ENCODE results near the gene ERMARD.

Gene ERMARD

GRCh38 chr6:169802790-169803189 is 51.4 kb downstream of the ERMARD start:
- no peak for DNase-seq (ENCODE audit: low spot score)

GRCh38 chr6:169803271-169803811 is 51.9 kb downstream of the ERMARD start:
- DNase-seq (ENCODE audit: low spot score): no peak

DNA sequence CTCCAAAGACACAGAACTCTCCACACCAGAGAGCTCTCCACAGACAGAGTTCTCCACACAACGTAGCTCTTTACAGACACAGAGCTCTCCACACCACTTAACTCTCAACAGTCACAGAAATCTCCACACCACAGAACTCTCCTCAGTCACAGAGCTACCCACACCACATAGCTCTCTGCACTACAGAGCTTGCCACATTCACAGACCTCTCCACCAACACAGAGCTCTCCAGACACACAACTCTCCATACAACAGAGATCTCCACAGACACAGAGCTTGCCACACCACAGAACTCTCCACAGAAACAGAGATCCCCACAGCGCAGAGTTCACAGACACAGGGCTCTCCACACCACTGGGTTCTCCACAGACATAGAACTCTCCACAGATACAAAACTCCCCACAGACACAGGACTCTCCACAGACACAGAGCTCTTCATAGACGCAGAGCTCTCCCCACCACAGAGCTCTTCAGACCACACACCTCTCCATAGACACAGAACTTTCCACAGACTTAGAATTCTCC is 52.5 kb downstream of the ERMARD start:
- no peak for DNase-seq (ENCODE audit: low spot score)

DNA sequence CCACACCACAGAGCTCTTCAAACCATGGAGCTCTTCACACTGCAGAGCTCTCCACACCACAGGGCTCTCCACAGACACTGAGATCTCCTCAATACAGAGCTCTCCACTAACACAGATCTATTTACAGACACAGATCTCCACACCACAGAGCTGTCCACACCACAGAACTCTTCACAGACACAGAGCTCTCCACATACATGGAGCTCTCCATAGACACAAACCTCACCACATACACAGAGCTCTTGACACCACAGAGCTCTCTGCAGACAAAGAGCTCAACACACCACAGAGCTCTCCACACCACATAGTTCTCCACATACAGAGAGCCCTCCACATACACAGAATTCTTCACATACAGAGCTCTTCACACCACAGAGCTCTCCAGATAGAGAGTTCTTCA is 53.0 kb downstream of the ERMARD start:
- DNase-seq (ENCODE audit: low spot score): no peak

DNA sequence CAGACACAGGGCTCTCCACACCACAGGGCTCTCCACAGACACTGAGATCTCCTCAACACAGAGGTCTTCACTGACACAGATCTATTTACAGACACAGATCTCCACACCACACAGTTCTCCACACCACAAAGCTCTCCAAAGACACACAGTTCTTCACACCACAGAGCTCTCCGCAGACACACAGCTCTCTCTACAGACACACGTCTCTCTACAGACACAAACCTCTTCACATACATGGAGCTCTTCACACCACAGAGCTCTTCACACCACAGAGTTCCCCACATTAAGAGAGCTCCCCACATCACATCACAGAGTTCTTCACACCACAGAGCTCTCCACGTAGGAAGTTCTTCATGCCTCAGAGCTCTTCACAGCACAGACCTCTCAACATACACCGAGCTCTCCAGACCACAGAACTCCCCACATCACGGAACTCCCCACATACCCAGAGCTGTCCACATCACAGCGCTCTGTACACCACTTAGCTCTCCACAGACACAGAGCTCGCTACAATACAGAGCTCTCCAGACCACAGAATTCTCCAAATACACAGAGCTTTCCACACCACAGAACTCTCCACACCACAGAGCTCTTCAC is 53.9 kb downstream of the ERMARD start:
- DNase-seq (ENCODE audit: low spot score): peak; percentile 22

- no peak for DNase-seq (ENCODE audit: low spot score)
Measured at GRCh38 chr6:169806701-169807100, 55.3 kb downstream of the ERMARD start.

GRCh38 chr6:169807229-169807628 is 55.8 kb downstream of the ERMARD start:
- peak; percentile 52 for DNase-seq (ENCODE audit: low spot score)

- DNase-seq (ENCODE audit: low spot score): no peak
Measured at GRCh38 chr6:169807699-169808607, 56.5 kb downstream of the ERMARD start.

GRCh38 chr6:169808608-169808967 is 57.2 kb downstream of the ERMARD start:
- DNase-seq (ENCODE audit: low spot score): no peak

DNA sequence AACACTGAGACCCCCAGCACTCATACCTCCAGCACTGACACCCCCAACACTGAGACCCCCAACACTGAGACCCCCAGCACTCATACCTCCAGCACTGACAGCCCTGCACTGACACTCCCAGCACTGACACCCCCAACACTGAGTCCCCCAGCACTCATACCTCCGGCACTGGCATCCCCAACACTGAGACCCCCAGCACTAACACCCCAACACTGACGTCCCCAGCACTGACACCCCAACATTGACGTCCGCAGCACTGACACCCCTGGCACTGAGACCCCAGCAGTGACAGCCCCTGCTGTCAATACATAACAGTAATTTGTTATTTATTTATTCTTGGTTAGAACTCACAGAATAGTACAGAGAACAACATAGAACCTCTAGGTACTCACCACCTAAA is 58.0 kb downstream of the ERMARD start:
- no peak for DNase-seq (ENCODE audit: low spot score)

DNA sequence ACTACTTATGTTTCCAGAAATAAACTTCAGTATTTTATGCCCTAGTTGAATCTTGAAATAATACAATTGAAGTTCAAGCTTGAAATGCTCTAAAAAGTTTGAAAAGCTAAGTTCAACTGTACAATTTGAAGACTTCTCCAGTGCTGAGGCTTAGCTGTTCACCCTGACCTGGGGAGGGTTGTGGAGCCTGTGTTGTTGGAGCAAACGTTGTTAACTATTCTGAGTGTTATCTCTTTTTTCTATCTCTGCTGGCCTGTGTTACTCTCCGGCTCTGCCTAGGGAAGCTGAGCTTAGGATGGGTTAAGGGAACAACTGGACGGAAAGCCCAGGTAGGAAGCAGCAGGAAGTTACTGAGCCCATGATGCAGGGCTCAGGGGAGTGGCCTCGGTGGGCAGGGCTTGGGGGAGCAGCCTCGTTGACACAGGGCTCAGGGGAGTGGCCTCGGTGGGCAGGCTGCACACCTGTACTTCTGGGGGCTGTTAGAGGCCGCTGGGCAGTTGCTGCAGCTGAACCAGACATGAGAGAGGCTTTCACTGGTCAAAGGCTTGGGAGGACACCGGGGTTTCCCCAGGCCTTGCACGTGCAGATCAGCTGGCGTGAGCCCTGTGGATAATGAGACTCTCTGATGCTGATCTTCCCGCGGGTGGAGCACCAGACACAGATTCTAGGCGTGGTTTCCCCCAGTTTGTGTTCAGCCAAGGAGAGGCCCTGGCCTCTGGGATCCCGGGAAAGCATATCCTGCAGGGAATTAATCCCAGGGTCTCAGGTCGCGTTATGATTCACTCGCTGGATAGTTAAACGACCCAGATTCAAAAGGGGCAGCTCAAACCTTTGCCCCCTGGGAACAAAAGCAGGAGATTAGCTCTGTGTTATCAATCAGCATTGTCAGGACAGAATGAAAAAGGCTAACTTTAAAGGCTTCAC is 58.9 kb downstream of the ERMARD start:
- peak; percentile 52 for DNase-seq (ENCODE audit: low spot score)

DNA sequence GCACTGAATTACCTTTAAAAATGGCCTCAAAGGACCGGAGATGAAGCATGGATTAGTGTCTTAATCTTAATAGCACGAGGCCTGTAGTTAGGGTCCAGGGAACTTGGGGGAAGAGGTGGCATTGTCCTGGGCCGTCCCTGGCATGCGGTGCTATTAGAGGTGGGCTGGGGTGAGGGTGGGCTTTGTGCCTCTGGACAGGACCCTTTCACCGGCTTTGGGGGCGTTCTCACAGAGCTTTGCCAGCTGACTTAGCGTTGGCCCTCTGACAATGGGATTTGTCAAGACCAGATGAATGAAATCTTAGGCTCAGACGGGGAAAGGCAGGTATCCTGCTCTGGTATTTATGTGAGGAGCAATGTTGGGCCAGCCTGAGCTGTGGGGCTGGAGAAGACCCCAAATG is 59.6 kb downstream of the ERMARD start:
- no peak for DNase-seq (ENCODE audit: low spot score)

- DNase-seq (ENCODE audit: low spot score): no peak
Measured at GRCh38 chr6:169811521-169812256, 60.3 kb downstream of the ERMARD start.

GRCh38 chr6:169812257-169812644 is 60.8 kb downstream of the ERMARD start:
- DNase-seq (ENCODE audit: low spot score): no peak

GRCh38 chr6:169813969-169814368 is 62.5 kb downstream of the ERMARD start:
- DNase-seq (ENCODE audit: low spot score): no peak

DNA sequence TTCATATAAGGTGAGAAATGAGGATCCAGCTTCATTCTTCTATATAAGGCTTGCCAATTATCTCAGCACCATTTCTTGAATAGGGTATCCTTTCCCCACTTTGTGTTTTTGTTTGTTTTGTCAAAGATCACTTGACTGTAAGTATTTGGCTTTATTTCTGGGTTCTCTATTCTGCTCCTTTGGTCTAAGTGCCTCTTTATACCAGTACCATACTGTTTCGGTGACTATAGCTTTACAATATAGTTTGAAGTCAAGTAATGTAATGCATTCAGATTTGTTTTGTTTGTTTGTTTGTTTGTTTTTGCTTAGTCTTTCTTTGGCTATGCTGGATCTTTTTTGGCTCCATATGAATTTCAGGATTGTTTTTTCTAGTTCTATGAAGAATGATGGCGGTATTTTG is 64.6 kb downstream of the ERMARD start:
- no peak for DNase-seq (ENCODE audit: low spot score)

DNA sequence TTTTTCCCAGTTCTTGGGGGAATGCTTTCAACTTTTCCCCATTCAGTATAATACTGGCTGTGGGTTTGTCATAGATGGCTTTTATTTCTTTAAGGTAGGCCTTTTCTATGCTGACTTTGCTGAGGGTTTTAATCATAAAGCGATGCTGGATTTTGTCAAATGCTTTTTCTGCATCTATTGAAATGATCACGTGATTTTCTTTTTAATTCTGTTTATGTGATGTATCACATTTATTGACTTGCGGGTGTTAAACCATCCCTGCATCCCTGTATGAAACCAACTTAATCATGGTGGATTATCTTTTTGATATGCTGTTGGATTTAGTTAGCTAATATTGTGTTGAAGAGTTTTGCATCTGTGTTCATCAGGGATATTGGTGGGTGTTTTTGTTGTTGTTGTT is 65.6 kb downstream of the ERMARD start:
- DNase-seq (ENCODE audit: low spot score): no peak

GRCh38 chr6:169820358-169820757 is 68.9 kb downstream of the ERMARD start:
- no peak for DNase-seq (ENCODE audit: low spot score)

DNA sequence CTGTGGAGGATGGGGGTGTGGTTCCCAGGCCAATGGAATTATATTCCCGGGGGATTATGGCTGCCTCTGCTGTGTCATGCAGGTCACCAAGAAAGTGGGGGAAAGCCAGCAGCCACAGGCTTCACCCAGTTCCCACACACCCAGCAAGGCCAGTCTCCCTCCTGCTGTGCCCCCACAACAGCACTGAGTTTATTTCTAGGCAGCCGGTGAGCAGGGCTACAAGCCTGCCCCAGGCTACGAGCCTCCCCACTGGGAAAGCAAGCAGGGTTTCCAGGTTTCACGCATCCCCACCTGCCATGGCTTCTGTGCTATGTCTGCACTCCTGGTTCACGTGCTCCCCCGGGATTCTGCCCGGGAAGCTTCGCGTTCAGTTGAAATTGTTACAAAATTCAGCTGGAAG is 72.6 kb downstream of the ERMARD start:
- DNase-seq (ENCODE audit: low spot score): no peak

DNA sequence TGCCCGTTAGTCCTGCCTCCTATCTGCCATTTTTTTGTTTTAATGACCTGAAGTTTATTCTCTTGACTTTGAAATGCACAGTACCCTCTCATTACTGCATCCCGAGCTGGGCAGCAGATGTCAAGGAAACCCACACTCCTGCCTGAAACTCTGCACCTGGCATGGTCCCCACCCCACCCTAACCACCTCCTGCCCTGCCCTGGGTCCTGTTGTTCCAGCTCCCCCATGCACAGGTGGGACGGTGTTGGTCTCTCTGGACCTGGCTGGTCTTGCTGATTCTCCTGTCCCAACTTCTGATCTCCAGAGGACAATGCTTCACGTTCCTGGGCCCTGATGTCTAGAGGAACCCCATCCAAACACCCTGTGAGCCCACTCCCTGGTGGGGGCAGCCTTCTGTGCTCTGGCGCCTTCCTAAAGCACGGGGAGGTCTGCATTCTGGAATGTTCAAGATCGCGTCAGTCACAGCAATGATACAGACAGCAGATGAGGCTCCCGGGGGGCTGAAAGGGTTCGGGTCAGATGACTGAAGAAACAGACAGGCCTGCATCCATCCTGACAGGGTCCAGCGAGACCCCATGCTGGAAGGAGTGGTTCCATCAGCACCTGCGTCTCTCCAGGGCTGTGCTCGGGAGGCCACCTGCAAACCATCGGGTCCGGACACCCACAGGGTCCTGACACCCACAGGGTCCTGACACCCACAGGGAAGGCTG is 73.6 kb downstream of the ERMARD start:
- no peak for DNase-seq (ENCODE audit: low spot score)

Measured in SW480 (cell line).